Activated naive CD4-positive, alpha-beta T cell treated with anti-CD3 and anti-CD28 coated beads for 36 hours (primary cell): ENCODE results near the gene USP6. TPM values are rescaled to one million over a fixed set of nuclear protein-coding genes. Genes with fewer than 3 reads are reported as not detected.
"Not testable (repeated sequence)": the region's sequence is repeated elsewhere in the genome, so short reads cannot be mapped to it uniquely, and the experiment has no call there.

Experiments used
- CTCF ChIA-PET: fragments of 350-600 bp; sonication (Branson Sonifier 250); formaldehyde crosslinking; loops from one replicate; lab custom pipeline; 2021; ENCODE audit warnings: antibody characterized with exemption; lab: Charles Lee
- DNase-seq: peaks from one replicate; pipeline ENCODE4 v3.0.0-alpha.2; 2020
- H3K27ac Mint-ChIP-seq: one replicate; pipeline ENCODE4 v1.8.0; 2021; ENCODE audit warnings: mild to moderate bottlenecking, mixed read lengths
- H3K27me3 Mint-ChIP-seq: one replicate; pipeline ENCODE4 v1.8.0; 2021; ENCODE audit warnings: low read depth, mixed read lengths
- H3K36me3 Mint-ChIP-seq: one replicate; pipeline ENCODE4 v1.8.0; 2021; ENCODE audit warnings: low read depth, mixed read lengths
- H3K4me1 Mint-ChIP-seq: one replicate; pipeline ENCODE4 v1.8.0; 2021; ENCODE audit warnings: low read depth, mixed read lengths
- H3K4me3 Mint-ChIP-seq: one replicate; pipeline ENCODE4 v1.8.0; 2021; ENCODE audit warnings: mild to moderate bottlenecking, moderate library complexity, mixed read lengths
- H3K9me3 Mint-ChIP-seq: one replicate; pipeline ENCODE4 v1.8.0; 2021; ENCODE audit warnings: mixed read lengths
- intact Hi-C: fragments of 100-400 bp; cut with micrococcal nuclease; formaldehyde crosslinking; loops from one replicate; pipeline ENCODE4 v1.15.1; 2023
- total RNA-seq, 2 experiments: library from RNA; stranded (reverse); gene quantifications; one replicate each; pipeline ENCODE4 v1.2.3, GENCODE V29; 2021

The USP6 gene
- total RNA-seq: under 1 TPM in 1 of 2 experiments, not detected in 1; 0.05 TPM

DNA sequence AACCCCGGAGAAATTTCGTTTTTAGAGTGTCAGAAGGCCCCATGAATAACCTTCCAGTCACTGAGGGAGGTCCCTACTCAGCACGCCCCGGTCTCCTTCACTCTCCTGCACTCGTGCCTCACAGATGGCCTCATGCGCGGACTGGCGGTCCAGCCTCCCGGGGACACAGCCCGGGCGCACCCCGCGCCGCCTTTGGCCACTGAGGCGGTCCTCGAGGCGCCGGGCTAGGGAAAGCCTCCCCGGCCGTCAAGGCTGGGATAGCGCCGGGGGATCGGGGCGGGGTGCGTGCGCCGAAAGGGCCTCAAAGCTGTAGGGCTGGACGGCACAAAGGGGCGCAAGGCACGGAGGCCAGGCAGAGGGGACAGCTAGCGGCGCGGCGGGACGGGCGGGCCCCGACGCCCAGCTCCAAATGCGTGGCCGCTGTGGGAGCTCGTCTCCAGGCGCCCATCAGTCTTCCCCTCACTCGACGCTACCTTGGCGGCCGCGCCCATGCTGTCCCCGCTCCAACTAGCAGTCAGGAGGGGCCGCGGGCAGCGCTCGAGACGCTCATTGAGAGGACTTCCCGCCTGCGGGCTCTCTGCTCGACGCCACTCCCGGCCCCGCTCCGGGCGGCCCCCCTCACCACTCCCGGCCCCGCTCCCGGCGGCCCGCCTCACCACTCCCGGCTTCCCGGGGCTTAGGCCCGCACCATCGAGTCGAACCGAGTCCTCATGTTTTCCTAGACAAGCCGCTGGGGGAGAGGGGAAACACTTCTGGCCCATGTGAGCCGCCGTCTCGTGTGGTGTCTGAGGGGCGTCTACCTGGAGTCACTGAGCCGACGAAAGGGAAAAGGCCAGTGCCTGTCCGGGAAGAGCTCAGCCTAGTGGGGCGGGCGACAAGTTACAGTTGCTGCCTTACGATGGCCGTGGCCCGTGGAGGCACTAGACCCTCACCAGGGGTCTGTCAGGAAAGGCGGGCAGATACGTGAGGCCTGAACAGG, at the start of gene USP6:
USP6 (plus strand) TSS at position 360 of the 979 bp plus-strand sequence. CDS start 14,336 bp downstream, outside the sequence.
- DNase-seq: no peak
- Mint-ChIP-seq H3K9me3 (no peaks in the 10 kb centered on the region), H3K4me1 (peaks cover 6% of the 10 kb centered on the region), H3K27me3 (peaks cover 29% of the 10 kb centered on the region), H3K4me3 (no peak within 1 kb of the TSS), H3K36me3 (peaks cover 18% of the 10 kb centered on the region), H3K27ac (no peak within 1 kb of the TSS)
- CTCF ChIA-PET: no interaction called here
- intact Hi-C loops: no loop called here

GRCh38 chr17:5068236-5068635, 47.6 kb upstream of the USP6 start:
- no peaks in the 10 kb centered on the region for H3K4me1 Mint-ChIP-seq
- no peaks in the 10 kb centered on the region for H3K36me3 Mint-ChIP-seq
- H3K9me3 Mint-ChIP-seq: no peaks in the 10 kb centered on the region
- DNase-seq: no peak
- no peak overlapping the region for H3K4me3 Mint-ChIP-seq
- intact Hi-C loops: no loop called here
- H3K27ac Mint-ChIP-seq: no peak overlapping the region
- CTCF ChIA-PET: interaction anchor here (0.6 to 1.0 kb wide), 2 partner anchors 34 to 37 kb away, joined by 3 to 4 read pairs; no protein-coding TSS in a partner anchor
- H3K27me3 Mint-ChIP-seq: no peaks in the 10 kb centered on the region

DNA sequence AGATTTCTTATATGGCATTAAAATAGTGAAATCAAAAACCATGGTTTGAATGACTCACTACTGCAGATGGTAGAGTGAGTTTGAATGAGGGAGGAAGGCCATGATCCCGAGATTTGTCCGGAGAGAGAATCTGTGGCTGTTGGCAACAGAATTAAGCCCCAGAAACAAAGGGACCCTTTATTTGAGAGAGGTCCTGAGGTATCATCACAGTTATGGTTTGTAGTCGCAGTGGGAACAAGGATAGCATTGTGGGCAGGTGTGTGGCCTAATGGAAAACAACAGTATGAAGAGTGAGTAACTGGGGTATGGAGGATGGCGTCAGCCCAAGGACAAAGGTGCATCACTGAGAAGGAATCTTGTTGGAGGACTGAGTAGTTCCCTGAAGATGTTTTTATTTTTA, 46.1 kb upstream of the USP6 start:
- no peaks in the 10 kb centered on the region for H3K36me3 Mint-ChIP-seq
- DNase-seq: no peak
- no peak overlapping the region for H3K4me3 Mint-ChIP-seq
- H3K27ac Mint-ChIP-seq: no peak overlapping the region
- H3K27me3 Mint-ChIP-seq: no peaks in the 10 kb centered on the region
- H3K4me1 Mint-ChIP-seq: no peaks in the 10 kb centered on the region
- no peaks in the 10 kb centered on the region for H3K9me3 Mint-ChIP-seq
- CTCF ChIA-PET: interaction anchor here (0.6 kb wide), 1 partner anchor 24 kb away, joined by 3 read pairs; no protein-coding TSS in a partner anchor
- intact Hi-C loops: no loop called here

DNA sequence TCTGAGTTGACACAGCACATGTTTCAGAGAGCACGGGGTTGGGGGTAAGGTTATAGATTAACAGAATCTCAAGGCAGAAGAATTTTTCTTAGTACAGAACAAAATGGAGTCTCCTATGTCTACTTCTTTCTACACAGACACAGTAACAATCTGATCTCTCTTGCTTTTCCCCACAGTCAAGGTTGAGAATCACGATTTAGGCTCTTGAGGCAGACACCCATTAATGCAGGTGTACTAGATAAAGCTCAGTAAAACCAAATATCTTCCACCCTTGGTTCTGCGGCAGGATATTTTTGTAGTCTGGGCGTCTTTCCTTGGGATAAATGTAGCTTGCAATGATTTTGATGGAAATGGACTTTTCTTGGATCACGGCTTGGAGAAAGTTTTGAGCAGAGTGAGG, 40.4 kb upstream of the USP6 start:
- H3K27me3 Mint-ChIP-seq, H3K27ac Mint-ChIP-seq: not testable (repeated sequence)
- intact Hi-C loops: loop anchor here (5.0 kb wide), 1 partner anchor 117 kb away; the partner anchor contains the start of gene ZNF594

GRCh38 chr17:5077275-5077674, 38.6 kb upstream of the USP6 start:
- CTCF ChIA-PET: interaction anchor here (0.6 to 1.0 kb wide), 2 partner anchors 15 to 151 kb away, joined by 3 read pairs; no protein-coding TSS in a partner anchor
- intact Hi-C loops: loop anchor here (5.0 kb wide), 1 partner anchor 115 kb away; the partner anchor contains the start of gene ZNF594
- not testable (repeated sequence) for H3K36me3 Mint-ChIP-seq, H3K27me3 Mint-ChIP-seq, DNase-seq, H3K9me3 Mint-ChIP-seq, H3K27ac Mint-ChIP-seq
- Mint-ChIP-seq H3K4me3 (peak overlapping the region; percentile 89), H3K4me1 (peaks cover 22% of the 10 kb centered on the region)

More for the DNA sequence above, 40.4 kb upstream of the USP6 start:
- not testable (repeated sequence) for H3K9me3 Mint-ChIP-seq, H3K4me3 Mint-ChIP-seq, DNase-seq, H3K36me3 Mint-ChIP-seq
- CTCF ChIA-PET: interaction anchor here (0.7 to 1.0 kb wide), 2 partner anchors 96 to 187 kb away, joined by 3 to 6 read pairs; no protein-coding TSS in a partner anchor
- peaks cover 18% of the 10 kb centered on the region for H3K4me1 Mint-ChIP-seq

- intact Hi-C loops: loop anchor here (2.0 to 5.0 kb wide), 2 partner anchors 33 to 115 kb away; partner anchors contain the start of genes ZNF232 and ZNF594
- CTCF ChIA-PET: interaction anchor here (0.6 to 1.1 kb wide), 3 partner anchors 15 to 151 kb away, joined by 3 to 4 read pairs (median 3); partner anchors contain the start of gene ZNF594
- H3K36me3 Mint-ChIP-seq: peaks cover 8% of the 10 kb centered on the region
- H3K9me3 Mint-ChIP-seq: peaks cover under 1% of the 10 kb centered on the region
- peaks cover 22% of the 10 kb centered on the region for H3K4me1 Mint-ChIP-seq
- peak overlapping the region; percentile 85 for H3K27ac Mint-ChIP-seq
- no peaks in the 10 kb centered on the region for H3K27me3 Mint-ChIP-seq
- H3K4me3 Mint-ChIP-seq: peak overlapping the region; percentile 89
- DNase-seq: no peak
These were observed 38.1 kb upstream of the USP6 start for GRCh38 chr17:5077781-5078105.

GRCh38 chr17:5078106-5079028, 37.5 kb upstream of the USP6 start, which contains the start of gene ZFP3:
TSS of gene ZFP3 (plus strand) at chr17:5078467. CDS start at chr17:5091505, 13,038 bp downstream.
- intact Hi-C loops: loop anchor here (2.0 to 5.0 kb wide), 2 partner anchors 32 to 114 kb away; partner anchors contain the start of genes ZNF232 and ZNF594

GRCh38 chr17:5080591-5080990, 35.2 kb upstream of the USP6 start:
- Mint-ChIP-seq H3K4me1 (peaks cover 22% of the 10 kb centered on the region), H3K9me3 (peaks cover 15% of the 10 kb centered on the region), H3K27me3 (no peaks in the 10 kb centered on the region), H3K27ac (no peak overlapping the region), H3K36me3 (peaks cover 28% of the 10 kb centered on the region), H3K4me3 (no peak overlapping the region)
- intact Hi-C loops: no loop called here
- CTCF ChIA-PET: interaction anchor here (1.0 kb wide), 1 partner anchor 19 kb away, joined by 5 read pairs; no protein-coding TSS in a partner anchor
- DNase-seq: no peak

More at GRCh38 chr17:5078106-5079028, 37.5 kb upstream of the USP6 start, which contains the start of gene ZFP3:
- Mint-ChIP-seq H3K9me3 (peaks cover 4% of the 10 kb centered on the region), H3K4me3 (peak within 1 kb of the TSS; percentile 89), H3K27me3 (no peaks in the 10 kb centered on the region), H3K27ac (peak within 1 kb of the TSS; percentile 85), H3K36me3 (peaks cover 12% of the 10 kb centered on the region), H3K4me1 (peaks cover 22% of the 10 kb centered on the region)
- DNase-seq: peak; percentile 80
- CTCF ChIA-PET: interaction anchor here (0.7 to 1.4 kb wide), 5 partner anchors 14 to 774 kb away, joined by 3 to 4 read pairs (median 3); partner anchors contain the start of gene ZNF594

DNA sequence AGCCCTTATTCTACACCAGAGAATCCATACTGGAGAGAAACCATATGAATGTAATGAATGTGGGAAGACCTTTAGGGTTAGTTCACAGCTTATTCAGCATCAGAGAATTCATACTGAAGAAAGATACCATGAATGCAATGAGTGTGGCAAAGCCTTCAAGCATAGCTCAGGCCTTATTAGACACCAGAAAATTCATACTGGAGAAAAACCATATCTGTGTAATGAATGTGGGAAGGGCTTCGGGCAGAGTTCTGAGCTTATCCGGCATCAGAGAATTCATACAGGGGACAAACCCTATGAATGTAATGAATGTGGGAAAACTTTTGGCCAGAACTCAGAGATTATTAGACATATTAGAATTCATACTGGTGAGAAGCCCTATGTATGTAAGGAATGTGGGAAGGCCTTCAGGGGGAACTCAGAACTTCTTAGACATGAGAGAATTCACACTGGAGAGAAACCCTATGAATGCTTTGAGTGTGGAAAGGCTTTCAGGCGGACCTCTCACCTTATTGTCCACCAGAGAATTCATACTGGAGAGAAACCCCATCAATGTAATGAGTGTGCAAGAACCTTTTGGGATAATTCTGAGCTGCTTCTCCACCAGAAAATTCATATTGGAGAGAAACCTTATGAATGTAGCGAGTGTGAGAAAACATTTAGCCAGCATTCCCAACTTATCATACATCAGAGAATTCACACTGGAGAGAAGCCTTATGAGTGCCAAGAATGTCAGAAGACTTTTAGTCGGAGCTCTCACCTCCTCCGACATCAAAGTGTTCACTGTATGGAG, 23.4 kb upstream of the USP6 start:
- DNase-seq: no peak
- no peak overlapping the region for H3K4me3 Mint-ChIP-seq
- intact Hi-C loops: no loop called here
- H3K9me3 Mint-ChIP-seq: peaks cover 80% of the 10 kb centered on the region
- peaks cover 8% of the 10 kb centered on the region for H3K4me1 Mint-ChIP-seq
- H3K36me3 Mint-ChIP-seq: peaks cover 80% of the 10 kb centered on the region
- H3K27me3 Mint-ChIP-seq: peaks cover 11% of the 10 kb centered on the region
- CTCF ChIA-PET: interaction anchor here (0.9 to 1.4 kb wide), 3 partner anchors 13 to 16 kb away, joined by 3 read pairs; no protein-coding TSS in a partner anchor
- no peak overlapping the region for H3K27ac Mint-ChIP-seq

- Mint-ChIP-seq H3K9me3 (peaks cover 43% of the 10 kb centered on the region), H3K27ac (no peak overlapping the region), H3K4me1 (peaks cover 9% of the 10 kb centered on the region), H3K27me3 (peaks cover 11% of the 10 kb centered on the region), H3K36me3 (peaks cover 40% of the 10 kb centered on the region), H3K4me3 (peak overlapping the region; percentile 72)
- DNase-seq: no peak
- intact Hi-C loops: no loop called here
- CTCF ChIA-PET: interaction anchor here (0.7 kb wide), 1 partner anchor 56 kb away, joined by 3 read pairs; no protein-coding TSS in a partner anchor
These were observed 19.1 kb upstream of the USP6 start for GRCh38 chr17:5096731-5097100.
